Hematopoietic multipotent progenitor cell treated with erythropoietin and hydrocortisone succinate and interleukin-3 and kit ligand, for 6 days (in vitro differentiated cells): ENCODE results near the gene CNOT11.
"Not testable (repeated sequence)": the region's sequence is repeated elsewhere in the genome, so short reads cannot be mapped to it uniquely, and the experiment has no call there.

Experiments
- DNase-seq: peaks from one replicate; pipeline ENCODE4 v3.0.0-alpha.2; 2015

The CNOT11 gene

DNA sequence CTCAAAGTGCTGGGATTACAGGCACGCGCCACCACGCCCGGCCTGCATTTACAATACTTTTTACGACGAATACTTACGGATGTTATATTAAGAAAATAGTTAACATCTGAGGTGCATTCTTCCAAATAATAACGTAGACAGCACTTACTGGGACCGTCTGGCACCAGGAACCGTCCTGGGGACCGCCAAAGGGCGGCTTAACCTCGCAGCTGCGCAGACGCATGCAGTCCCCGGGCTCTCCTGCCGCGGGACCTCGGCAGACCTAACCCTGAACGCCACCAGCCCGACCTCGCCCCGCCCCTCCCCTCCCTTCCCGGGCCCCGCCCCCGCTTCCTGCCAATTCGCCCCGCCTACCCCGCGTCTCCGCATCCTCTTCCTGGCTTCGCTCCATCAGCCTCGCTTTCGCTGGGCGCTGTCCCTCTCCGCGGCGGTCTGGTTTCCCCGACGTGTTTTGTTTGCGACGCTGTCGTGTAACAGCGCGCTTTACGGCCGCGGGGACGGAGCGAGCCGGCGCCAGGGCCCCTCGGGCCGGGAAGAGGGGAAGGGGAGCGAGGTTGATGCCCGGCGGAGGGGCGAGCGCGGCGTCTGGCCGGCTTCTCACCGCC, at the start of gene CNOT11:
Gene CNOT11 (plus strand): TSS at position 479 of the 605 bp plus-strand sequence. CDS start 79 bp downstream, at position 558.
- peak; percentile 99 for DNase-seq

DNA sequence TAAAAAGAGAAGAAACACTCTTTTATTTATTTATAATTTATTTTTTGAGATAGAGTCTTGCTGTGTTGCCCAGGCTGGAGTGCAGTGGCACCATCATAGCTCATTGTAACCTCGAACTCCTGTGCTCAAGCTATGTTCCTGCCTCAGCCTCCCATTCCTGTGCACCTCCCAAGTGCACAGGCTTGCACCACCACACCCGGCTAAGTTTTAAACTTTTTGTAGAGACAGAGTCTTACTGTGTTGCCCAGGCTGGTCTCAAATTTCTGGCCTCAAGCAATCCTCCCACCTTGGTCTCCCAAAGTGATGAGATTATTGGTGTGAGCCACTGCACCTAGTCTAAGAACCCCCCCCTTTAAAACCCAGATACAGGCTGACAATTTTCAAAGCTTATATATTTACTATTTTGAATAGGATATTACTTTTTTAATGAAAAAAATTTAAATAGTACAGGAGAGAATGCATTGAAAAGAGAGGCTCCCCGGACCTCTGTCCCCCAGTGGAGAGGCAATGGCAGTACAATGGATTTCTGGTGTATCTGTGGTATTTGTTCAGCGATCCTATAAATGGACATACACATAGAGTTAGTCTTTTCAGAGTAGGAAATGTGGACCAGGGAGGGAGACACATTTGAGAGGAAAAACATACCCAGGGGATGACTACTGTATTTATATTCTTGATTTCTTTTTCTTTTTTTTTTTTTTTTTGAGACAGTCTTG, 48.1 kb upstream of the CNOT11 start:
- DNase-seq, result peak; percentile 47

DNA sequence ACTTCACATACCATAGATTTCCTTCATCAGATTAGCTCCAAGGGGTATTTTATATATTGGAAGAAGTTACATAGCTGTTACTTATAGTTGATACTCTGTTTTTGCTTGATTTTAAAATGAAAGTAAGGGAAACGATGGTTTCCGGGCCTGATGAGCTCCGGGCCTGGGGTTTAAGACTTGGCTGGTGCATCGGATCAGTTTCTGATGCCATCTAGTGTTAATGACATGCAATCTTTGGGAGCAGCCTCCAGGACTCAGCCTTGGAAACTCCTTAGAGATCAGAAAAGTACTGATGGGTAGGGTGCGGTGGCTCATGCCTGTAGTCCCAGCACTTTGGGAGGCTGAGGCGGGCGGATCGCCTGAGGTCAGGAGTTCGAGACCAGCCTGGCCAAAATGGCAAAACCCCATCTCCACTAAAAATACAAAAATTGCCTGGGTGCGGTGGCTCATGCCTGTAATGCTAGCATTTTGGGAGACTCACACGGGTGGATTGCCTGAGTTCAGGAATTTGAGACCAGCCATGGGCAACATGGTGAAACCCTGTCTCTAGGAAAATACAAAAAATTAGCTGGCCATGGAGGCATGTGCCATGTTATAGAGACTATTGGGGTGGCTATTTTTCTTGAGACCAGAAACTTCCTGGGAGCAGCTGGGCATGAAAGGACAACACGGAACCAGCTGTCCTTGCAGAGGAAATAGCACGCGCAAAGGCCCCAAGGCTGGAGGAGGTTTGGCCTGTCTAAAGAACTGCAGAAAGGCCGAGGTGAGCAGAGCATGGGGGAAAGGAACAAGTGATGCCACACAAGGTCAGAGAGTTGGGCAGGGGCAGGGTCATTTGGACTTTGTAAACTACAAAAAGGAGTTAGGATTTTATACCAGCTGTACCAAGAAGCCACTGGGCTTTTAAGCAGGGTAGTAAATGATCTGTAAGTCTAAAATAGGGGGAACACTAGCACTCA, 46.9 kb upstream of the CNOT11 start:
- peak; percentile 91 for DNase-seq

DNA sequence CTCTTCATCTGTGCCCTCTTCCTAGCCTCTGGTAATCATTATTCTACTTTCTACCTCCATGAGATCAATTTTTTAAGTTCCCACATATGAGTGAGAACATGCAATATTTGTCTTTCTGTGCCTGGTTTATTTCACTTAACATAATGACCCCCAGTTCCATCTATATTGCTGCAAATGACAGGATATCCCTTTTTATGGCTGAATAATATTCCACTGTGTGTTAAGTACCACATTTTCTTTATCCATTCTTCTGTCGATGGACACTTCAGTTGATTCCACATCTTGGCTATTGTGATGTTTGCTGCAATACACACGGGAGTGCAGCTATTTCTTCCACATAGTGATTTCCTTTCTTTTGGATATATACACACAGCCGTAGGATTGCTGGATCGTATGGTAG, 43.9 kb upstream of the CNOT11 start:
- DNase-seq, result no peak

DNA sequence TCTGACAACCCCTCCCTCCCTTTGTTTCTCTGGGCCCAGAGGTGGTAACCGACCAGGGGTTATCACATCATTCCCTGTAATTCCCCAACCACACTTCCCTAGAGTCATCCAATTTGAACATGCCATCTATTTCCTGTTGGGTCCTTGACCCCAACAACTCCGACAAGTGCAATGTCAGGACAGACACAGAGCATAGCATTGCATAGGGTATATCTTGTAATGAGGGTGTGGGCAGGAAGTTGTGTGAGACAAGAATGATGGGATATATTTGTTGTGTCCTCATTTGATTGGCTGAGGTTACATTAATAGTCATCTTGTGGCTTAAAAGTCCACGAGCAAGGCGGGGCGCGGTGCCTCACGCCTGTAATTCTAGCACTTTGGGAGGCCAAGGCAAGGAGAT, 33.4 kb upstream of the CNOT11 start:
- DNase-seq, result peak; percentile 25

DNA sequence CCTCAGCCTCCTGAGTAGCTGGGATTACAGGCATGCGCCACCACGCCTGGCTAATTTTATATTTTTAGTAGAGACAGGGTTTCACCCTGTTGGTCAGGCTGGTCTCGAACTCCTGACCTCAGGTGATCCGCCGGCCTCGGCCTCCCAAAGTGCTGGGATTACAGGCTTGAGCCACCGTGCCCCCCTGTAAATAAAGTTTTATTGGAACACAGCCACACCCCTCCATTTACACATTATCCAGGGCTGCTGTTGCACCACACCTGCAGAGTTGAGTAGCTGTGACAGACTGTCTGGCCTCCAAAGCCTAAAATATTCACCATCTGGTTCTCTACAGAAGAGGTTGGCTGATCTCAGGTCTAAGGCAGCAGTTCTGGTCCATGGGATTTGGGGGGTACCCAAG, 32.6 kb upstream of the CNOT11 start:
- DNase-seq, result not testable (repeated sequence)

DNA sequence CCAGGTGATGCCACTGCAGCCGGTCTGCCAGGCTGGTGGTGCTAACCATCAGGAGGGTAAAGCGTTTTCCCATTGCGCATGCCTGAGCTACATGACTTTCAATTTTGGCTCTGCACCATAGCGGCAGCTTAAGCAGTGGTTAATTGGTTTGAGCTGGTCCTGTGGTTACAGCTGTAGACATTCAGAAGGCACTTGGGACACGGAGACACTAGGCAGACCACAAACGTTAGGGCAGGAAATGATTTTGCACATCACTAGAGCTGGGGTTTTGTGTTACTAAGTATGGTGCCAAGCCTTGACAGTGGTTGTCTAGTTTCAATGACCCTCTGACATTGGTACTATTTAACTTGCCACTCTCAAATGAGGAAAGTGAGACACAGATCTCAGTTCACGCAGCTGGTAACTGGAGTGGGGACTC, 28.9 kb upstream of the CNOT11 start:
- peak; percentile 92 for DNase-seq

DNA sequence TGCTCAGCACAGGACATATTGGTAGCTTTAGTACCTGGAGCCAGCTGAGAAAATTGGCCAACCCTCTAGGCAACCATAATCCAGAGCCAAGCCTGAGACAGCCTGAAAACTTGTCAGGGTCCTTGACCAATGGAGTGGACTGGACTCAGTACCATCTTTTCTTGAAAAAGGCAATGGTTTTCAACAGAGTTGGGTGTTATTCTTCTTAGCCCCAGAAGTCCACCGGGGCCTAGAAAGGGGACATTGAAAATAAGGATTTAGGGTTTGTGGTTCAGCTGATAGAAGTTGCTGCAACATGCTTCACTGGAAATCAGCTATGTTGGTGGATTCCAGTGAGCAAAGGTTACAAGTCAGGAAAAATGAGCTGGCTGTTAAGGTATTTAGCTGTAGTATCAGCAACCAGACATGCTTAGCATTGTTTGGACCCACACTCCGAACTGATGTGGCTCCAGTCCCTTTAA, 22.1 kb upstream of the CNOT11 start:
- DNase-seq, result no peak

DNA sequence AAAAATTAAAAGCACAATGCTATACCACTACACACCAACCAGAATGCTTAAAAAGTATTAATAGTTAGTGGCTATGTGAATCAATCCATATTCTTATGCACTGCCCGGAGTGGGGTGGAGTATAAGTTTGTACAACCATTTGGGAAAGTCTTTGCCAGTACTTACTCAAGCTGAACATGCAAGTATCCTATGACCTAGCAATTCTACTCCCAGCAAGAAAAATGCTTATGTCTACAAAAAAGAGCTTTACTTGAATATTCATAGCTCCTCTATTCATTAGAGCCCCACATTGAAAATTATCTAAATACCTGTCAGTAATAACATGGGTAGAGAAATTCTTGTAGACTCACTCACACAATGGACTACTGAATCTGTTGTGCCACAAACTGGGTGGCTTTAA, 21.4 kb upstream of the CNOT11 start:
- DNase-seq, result no peak

DNA sequence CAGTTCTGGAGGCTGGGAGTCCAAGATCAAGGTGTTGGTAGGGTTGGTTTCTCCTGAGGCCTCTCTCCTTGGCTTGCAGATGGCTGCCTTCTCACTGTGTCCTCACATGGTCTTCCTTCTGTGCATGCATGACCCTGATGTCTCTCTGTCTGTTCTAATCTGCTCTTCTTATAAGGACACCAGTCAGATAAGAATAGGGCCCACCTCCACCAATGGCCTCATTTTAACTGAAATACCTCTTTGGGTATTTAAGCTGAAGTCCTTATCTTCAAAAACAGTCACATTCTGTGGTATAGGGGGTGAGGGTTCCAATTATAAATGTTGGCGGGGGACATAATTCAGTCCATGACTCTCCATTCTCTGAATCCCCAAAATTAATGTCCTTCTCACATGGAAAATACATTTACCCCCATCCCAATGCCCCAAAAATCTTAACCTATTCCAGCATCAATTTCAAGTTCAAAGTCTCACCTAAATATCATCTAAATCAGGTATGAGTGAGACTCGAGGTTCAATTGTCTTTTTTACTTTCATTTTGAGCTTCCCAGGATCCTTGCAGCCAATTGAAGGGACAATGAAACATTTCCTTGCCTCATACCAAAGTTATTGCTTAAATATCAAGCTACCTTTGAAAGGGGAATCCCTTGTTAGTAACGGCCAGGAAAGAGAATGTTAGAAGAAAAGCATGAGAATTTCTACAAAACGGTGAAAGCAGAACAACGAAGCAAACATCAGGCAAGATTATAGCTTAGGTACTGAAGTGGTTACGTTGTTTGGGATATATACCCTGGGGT, 20.6 kb upstream of the CNOT11 start:
- DNase-seq, result peak; percentile 76

DNA sequence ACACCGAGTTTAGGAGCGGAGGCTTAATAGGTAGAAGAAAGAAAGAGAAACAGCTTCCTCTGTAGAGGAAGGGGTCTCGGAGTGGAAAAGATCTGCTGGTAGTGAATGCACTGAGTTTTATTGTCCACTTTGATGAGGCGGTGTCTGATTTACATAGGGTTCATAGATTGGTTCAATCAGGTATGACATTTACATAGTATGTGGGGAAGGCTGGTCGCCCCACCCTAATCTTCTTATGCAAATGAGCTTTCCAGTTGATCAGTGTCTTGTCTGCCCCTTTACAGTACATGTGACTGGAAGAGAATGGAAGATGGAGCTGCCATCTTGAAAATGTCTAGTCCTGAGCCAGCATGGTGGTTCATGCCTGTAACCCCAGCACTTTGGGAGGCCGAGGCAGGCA, 19.9 kb upstream of the CNOT11 start:
- no peak for DNase-seq

DNA sequence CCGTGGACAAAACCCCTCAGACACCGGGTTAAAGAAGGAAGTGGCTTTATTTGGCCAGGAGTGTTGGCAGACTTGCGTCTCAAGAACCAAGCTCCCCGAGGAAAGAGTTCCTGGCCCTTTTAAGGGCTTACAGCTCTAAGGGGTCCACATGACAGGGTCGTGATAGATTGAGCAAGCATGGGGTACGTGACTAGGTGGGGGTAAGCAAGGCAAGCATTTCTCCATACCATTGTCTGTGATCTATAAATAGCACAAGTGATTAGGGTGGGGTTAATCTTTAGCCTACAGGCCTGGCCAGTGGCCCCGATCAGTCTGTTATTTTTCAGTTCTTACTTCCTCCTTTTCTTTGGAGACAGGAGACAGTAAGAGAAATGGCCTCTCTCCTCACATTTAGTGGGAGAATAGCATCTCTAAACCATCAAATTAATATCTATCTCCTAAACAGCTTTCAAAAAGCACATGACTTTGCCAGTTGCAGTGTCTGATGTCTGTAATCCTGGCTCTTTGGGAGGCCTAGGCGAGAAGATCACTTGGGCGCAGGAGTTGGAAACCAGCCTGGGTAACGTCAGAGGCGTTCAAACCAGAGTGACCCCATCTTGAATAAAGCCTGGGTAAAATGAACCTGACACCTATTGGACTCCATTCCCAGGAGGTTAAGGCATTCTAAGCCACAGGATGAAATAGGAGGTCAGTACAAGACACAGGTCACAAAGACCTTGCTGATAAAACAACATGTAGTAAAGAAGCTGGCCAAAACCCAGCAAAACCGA, 18.3 kb upstream of the CNOT11 start:
- DNase-seq, result peak; percentile 47

DNA sequence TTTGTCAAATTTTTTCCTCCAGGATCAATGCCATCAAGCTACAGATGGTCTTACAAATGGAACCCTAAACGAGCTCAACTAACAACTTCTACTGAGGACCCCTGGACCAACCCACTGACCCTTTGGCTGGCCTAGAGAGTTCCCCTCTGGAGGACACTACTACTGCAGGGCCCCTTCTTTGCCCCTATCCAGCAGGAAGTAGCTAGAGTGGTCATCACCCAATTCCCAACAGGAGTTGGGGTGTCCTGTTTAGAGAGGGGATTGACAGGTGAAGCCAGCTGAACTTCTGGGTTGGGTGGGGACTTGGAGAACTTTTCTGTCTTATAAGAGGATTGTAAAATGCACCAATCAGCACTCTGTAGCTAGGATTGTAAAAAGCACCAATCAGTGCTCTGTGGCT, 16.7 kb upstream of the CNOT11 start:
- not testable (repeated sequence) for DNase-seq

DNA sequence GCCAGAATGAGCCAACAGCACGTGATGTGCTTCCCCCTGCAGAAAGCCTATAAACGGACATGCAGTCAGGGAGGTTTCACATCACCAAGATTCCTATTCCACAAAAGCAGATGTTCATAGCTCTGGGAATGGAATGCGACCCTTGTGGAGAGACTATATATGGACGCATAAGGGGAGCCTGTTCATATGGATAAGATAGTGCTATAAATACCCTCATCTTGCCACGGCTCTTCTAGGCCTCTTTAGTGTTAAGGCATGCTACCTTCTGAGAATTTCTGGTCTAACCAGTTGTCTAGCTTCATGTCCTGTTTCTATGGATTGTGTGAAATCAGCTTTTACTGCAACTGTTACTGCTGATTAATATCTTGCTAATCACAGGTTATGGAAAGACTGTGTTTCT, 14.7 kb upstream of the CNOT11 start:
- not testable (repeated sequence) for DNase-seq

DNA sequence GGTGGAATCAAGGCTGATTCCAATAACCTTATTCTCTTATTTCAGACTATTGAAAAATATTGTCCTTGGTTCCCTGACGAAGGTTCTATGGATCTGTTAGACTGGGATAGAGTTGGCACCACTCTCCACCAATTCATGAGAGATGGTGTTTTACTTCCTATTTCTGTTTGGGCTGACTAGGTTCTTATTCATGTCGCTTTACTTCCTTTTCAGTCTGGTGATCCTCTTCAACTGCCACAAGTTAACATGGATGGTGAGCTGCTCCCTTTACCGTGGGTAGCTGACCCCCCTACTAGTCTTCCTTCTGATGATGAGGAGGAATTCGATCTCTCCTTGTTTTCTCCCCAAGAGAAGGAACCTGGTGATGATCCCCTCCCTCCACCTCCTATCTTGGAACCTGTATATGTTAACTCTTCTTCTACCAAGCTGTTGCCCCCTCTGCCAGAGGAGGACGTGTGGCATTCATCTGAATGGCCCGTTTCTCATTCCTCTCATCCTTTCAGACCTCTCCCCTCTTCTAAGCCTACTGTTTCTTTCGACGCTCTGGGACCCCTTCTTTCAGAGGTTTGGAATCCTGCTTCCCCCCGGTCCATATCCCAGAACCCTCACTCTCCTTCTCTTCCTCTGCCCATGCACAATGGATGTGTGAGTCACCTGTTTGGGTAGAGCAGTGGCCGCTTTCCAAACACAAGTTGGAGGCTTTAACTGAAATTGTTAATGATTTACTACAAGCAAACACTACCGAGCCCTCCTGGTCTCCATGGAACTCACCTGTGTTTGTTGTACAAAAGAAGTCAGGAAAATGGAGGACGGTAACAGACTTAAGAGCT, 13.5 kb upstream of the CNOT11 start:
- no peak for DNase-seq

DNA sequence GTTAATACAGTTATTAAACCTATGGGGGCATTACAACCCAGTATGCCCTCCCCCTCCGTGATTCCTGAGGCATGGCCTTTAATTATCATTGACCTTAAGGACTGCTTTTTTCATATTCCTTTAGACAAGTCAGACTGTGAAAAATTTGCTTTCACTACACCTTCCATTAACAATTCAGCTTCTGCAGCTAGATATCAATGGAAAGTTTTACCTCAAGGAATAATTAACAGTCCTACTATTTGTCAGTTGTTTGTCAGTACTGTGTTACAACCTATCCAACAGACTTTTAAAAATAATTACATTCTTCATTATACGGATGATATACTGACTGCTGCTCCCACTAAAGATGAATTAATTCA, 12.9 kb upstream of the CNOT11 start:
- not testable (repeated sequence) for DNase-seq

DNA sequence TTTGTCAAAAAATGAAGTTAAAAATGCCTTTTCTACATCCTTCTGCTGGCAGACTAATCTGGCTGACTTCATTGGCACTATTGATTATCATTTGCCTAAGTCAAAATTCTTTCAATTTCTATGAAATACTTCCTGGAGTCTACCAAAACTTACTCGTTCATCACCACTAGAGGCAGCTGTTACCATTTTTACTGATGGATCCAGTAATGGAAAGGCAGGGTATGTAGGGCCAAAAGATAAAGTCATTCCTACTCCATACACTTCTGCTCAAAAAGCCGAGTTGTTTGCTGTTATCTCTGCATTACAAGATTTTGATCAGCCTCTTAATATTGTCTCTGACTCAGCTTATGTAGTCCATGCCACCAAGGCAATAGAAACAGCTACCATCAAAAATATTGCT, 12.0 kb upstream of the CNOT11 start:
- peak; percentile 67 for DNase-seq

DNA sequence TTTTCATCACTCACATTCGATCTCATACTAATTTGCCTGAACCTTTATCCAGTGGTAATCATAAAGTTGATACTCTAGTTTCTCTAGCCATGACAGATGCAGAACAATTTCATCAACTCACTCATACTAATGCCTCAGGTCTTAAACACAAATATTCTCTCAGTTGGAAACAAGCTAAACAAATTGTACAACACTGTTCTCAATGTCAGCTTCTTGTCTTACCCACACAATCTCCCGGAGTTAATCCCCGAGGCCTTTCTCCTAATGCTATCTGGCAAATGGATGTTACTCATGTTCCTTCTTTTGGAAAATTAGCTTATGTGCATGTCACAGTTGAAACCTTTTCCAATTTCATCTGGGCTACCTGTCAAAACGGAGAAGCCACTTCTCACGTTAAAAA, 11.5 kb upstream of the CNOT11 start:
- no peak for DNase-seq

DNA sequence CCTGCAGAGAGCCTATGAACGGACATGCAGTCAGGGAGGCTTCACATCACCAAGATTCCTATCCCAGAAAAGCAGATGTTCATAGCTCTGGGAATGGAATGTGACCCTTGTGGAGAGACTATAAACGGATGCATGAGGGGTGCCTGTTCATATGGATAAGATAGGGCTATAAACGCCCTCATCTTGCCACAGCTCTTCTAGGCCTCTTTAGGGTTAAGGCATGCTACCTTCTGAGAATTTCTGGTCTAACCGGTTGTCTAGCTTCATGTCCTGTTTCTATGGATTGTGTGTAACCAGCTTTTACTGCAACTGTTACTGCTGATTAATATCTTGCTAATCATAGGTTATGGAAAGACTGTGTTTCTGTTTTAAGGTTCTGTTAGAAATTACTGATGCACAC, 8.3 kb upstream of the CNOT11 start:
- DNase-seq, result not testable (repeated sequence)

DNA sequence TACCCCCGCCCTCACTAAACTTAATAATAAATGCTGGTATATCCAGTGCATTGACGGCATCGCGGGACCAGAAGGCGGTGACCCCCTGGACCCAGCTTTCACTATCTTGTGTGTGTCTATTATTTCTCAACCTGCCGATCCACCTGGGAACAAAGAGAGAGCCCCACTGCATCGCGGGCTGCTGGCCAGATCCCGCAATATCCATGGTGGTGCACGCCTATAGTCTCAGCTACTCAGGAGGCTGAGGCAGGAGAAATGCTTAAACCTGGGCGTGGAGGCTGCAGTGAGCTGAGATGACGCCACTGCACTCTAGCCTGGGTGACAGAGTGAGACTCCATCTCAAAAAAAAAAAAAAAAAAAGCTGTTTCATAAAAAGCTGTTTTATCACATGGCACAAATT, 7.8 kb upstream of the CNOT11 start:
- DNase-seq, result not testable (repeated sequence)

DNA sequence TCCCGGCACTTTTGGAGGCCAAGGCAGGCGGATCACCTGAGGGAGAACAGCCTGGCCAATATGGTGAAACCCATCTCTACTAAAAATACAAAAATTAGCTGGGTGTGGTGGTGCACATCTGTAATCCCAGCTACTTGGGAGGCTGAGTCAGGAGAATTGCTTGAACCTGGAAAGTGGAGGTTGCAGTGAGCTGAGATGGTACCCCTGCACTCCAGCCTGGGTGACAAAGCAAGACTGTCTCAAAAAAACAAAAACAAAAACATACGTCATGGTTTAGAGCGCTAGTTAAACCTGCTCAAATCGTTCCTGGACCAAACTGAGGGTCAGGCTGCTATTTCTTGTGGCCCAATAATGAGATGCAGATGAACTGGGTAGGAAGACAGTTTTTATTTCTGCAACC, 7.2 kb upstream of the CNOT11 start:
- DNase-seq, result not testable (repeated sequence)
